ENCODE results near the gene FLT3. TPM values are rescaled to one million over a fixed set of nuclear protein-coding genes. Genes with fewer than 3 reads are reported as not detected.

Gene FLT3
- total RNA-seq, 4 donors from 2014 or later = 0.47 to 1.2 (median 1.2) TPM

- WGBS = 36% methylated on average over 14 of the region's 14 CpGs
- Histone ChIP-seq H3K27ac (no peak overlapping the region), H3K27me3 (peaks cover 94% of the 10 kb centered on the region), H3K4me1 (peaks cover 19% of the 10 kb centered on the region), H3K36me3 (no peaks in the 10 kb centered on the region), H3K9me3 (no peaks in the 10 kb centered on the region), H3K4me3 (peak overlapping the region; percentile 45)
- DNase-seq (ENCODE audit: low spot score in 2 of 2) = no peak
- TF ChIP-seq CTCF (IDR thresholded peaks at IDR 0.05) = no peak
- TF ChIP-seq POLR2AphosphoS5 (IDR thresholded peaks at IDR 0.05) = no peak
- no peak for TF ChIP-seq POLR2A (IDR thresholded peaks at IDR 0.05)
- TF ChIP-seq EP300 (IDR thresholded peaks at IDR 0.05) = no peak
These were observed 140.4 kb downstream of the FLT3 start for GRCh38 chr13:27959976-27960361.

DNA sequence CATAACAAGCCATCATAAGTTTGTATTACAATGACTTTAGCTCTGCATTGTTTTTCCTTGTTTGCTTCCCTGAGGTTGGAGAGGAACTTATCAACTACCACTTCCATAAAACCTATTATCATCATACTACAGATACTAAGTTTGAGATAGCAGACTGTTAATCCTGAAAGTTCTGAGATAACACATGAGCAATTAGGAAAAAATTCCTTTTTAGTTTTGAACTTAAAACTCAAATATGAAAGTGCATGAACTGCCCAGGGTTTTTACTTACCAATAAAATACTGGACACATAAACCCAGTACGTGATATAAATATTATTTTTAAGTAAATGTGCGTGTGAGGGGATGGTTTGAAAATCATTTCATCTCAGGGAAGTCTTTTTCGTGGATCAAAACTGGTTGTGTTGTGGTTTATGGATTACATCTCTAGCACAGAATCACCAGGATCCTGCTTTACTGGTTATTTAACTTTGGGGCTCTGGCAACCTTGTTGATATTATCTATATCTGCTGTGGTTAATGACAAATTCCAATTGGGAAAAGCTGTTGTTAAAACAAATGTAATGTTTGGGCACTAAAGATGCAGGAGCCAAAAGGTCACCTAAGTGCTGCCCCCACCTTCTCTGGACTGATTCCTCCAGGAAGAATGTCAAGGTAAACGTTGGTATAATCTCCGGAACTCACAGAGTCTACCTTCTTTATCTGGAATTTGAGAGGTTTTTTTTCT, 143.6 kb downstream of the FLT3 start:
- no peak for DNase-seq (ENCODE audit: low spot score in 2 of 2)
- H3K27me3 ChIP-seq = peaks cover 93% of the 10 kb centered on the region
- WGBS = 33% methylated on average over 5 of the region's 5 CpGs
- peaks cover 35% of the 10 kb centered on the region for H3K4me1 ChIP-seq
- H3K9me3 ChIP-seq = no peaks in the 10 kb centered on the region
- H3K36me3 ChIP-seq = no peaks in the 10 kb centered on the region
- TF ChIP-seq EP300 (IDR thresholded peaks at IDR 0.05) (no peak), POLR2A (IDR thresholded peaks at IDR 0.05) (no peak), POLR2AphosphoS5 (IDR thresholded peaks at IDR 0.05) (no peak), CTCF (IDR thresholded peaks at IDR 0.05) (no peak)
- H3K4me3 ChIP-seq = no peak overlapping the region
- H3K27ac ChIP-seq = no peak overlapping the region

DNA sequence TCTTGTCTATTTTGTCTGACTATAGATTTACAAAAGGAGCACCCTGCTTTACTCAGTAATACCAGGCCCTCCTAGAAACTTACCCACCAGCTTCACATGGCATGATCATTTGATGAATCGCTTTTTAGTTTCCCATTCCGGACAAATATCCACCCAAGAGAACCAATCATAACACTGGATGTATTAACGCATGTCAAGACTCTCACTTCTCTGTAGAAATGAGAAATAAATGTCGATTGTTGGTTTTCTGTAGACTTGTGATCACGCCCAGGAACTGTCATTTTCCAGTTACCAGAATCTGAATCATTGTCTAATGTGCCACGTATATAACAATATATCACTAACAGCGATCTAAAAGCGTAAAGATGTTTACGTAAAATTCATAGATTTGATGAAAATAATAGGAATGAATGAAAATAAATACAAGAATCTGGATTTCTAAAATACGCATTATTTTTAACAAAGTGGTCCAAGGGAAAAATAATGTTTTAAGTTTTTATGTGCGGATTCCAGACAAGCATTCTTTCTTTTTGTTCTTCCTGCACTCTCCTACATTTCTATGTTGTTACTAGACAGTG, 145.3 kb downstream of the FLT3 start:
- Histone ChIP-seq H3K36me3 (no peaks in the 10 kb centered on the region), H3K4me1 (peaks cover 23% of the 10 kb centered on the region), H3K27me3 (peaks cover 90% of the 10 kb centered on the region), H3K4me3 (no peak overlapping the region), H3K27ac (no peak overlapping the region), H3K9me3 (no peaks in the 10 kb centered on the region)
- WGBS = 75% methylated on average over 11 of the region's 11 CpGs
- no peak for TF ChIP-seq POLR2AphosphoS5 (IDR thresholded peaks at IDR 0.05)
- TF ChIP-seq POLR2A (IDR thresholded peaks at IDR 0.05) = no peak
- DNase-seq (ENCODE audit: low spot score in 2 of 2) = no peak

- Histone ChIP-seq H3K27ac (no peak overlapping the region), H3K9me3 (no peaks in the 10 kb centered on the region), H3K36me3 (no peaks in the 10 kb centered on the region), H3K4me3 (peak overlapping the region; percentile 55), H3K4me1 (peaks cover 17% of the 10 kb centered on the region), H3K27me3 (peaks cover 83% of the 10 kb centered on the region)
- no peak for DNase-seq (ENCODE audit: low spot score in 2 of 2)
- 14% methylated on average over 10 of the region's 56 CpGs for WGBS
- TF ChIP-seq CTCF (IDR thresholded peaks at IDR 0.05) (no peak), EP300 (IDR thresholded peaks at IDR 0.05) (no peak), POLR2A (IDR thresholded peaks at IDR 0.05) (no peak), POLR2AphosphoS5 (IDR thresholded peaks at IDR 0.05) (no peak)
These were observed 145.9 kb downstream of the FLT3 start for GRCh38 chr13:27954406-27954851.

- Histone ChIP-seq H3K27ac (no peak overlapping the region), H3K9me3 (no peaks in the 10 kb centered on the region), H3K36me3 (no peaks in the 10 kb centered on the region), H3K27me3 (peaks cover 79% of the 10 kb centered on the region), H3K4me3 (peak overlapping the region; percentile 55), H3K4me1 (peaks cover 17% of the 10 kb centered on the region)
- DNase-seq (ENCODE audit: low spot score in 2 of 2) = peak in 1 of 2 donors; percentile 75
- WGBS = 3% methylated on average over 50 of the region's 71 CpGs
- TF ChIP-seq POLR2AphosphoS5 (IDR thresholded peaks at IDR 0.05) = no peak
- TF ChIP-seq POLR2A (IDR thresholded peaks at IDR 0.05) = no peak
- TF ChIP-seq CTCF (IDR thresholded peaks at IDR 0.05) = peak; percentile 46 to 95
- no peak for TF ChIP-seq EP300 (IDR thresholded peaks at IDR 0.05)
These were observed 146.5 kb downstream of the FLT3 start for GRCh38 chr13:27953676-27954405.

Other genes starting within 250 kb of the FLT3 start
- gene PDX1, start 180.6 kb downstream of the FLT3 start, total RNA-seq = not detected
- not detected for gene CDX2, start 131.3 kb downstream of the FLT3 start, total RNA-seq
- not detected for gene URAD, start 111.9 kb downstream of the FLT3 start, total RNA-seq
- 10 to 100 TPM; 41.7 to 68.3 (median 42.2) TPM for gene PAN3, start 38.0 kb upstream of the FLT3 start, total RNA-seq